GM15510 (cell line): ENCODE measurements around the gene CACNA2D4.

Source experiments
- POLR2A ChIP-seq: IDR thresholded peaks from 3 replicates; pipeline ENCODE4 v1.6.1; 2011; ENCODE audit warnings: borderline replicate concordance; ENCODE audit not compliant: insufficient read length; ENCODE audit errors: extremely low read depth

Gene CACNA2D4

DNA sequence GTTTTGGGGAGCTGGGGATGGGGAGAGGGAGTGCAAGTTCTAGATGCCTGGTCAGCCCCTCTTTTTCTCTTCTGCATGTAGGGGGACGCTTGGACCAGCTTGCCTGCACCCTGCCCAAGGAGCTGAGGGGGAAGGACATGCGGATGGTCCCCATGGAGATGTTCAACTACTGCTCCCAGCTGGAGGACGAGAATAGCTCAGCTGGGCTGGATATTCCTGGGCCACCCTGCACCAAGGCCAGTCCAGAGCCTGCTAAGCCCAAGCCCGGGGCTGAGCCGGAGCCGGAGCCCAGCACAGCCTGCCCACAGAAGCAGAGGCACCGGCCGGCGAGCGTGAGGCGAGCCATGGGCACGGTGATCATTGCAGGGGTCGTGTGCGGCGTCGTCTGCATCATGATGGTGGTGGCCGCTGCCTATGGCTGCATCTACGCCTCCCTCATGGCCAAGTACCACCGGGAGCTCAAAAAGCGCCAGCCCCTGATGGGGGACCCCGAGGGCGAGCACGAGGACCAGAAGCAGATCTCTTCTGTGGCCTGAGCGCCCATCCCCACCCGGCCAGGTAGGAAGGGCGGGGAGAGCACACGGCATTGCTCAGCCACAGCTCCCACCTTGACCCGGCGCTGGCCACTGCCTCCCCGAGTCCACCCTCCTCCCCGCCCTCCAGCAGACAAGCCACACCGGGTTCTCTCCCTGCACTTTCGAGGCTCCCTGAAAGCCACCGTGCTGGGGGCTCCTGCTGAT lies 84.1 kb downstream of the CACNA2D4 start:
- TF ChIP-seq POLR2A, result no peak

DNA sequence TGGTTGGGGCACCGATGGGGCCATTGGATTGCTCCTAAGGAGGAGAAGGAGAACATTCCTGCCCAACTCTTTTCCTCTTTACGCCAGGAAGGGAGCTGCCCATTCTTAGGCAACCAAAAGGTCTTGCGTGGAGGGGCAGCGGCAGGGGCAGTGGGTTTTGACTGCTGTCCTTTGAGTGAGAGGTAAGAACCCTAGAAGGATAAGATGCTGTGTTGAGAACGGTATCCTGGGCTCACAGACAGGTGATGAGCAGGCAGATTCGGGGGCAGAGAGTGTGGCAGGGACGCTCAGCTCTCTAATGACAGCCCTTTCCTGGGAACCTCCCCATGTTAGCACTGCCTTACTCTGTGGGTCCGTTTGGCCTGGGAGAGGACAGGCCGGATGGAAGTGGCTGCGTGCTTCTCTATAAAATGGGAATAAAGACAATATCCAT lies 84.8 kb downstream of the CACNA2D4 start:
- TF ChIP-seq POLR2A, result no peak

DNA sequence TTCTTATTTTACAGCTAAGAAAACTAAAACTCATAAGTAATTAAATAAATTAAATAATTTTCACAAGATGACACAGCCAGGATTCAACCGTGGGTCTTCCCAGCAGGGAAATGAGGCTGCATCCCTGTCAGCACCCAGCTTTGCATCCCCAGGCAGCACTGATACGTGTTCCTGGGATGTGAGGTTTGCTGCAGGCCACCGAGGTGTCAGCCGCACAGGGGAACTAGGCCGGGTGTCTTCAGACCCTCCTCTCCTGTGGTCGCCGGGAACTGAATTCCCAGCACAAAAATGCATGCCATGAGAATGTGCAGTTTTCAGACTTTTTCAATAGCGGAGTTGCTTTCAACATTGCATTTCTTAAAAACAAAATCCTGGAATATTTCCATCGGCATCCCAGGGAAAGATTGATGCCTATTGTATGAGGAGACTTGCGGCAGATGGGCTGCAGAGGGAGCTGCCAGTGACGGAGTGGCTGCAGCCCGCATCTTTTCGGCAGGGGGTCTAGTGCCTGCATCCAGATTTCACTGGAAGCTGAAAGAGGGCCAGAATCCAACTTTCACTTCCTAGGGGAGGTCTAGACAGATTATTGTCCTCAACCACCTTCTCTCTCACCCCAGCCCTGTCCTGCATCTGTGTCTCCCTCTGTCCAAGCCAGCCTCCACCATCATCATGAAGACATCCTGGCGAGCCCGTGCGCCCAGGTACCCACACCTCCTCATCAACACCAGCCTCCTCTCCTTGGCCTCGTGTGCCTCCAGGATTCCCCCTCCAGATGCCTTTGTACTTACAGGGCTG lies 85.5 kb downstream of the CACNA2D4 start:
- no peak for TF ChIP-seq POLR2A

DNA sequence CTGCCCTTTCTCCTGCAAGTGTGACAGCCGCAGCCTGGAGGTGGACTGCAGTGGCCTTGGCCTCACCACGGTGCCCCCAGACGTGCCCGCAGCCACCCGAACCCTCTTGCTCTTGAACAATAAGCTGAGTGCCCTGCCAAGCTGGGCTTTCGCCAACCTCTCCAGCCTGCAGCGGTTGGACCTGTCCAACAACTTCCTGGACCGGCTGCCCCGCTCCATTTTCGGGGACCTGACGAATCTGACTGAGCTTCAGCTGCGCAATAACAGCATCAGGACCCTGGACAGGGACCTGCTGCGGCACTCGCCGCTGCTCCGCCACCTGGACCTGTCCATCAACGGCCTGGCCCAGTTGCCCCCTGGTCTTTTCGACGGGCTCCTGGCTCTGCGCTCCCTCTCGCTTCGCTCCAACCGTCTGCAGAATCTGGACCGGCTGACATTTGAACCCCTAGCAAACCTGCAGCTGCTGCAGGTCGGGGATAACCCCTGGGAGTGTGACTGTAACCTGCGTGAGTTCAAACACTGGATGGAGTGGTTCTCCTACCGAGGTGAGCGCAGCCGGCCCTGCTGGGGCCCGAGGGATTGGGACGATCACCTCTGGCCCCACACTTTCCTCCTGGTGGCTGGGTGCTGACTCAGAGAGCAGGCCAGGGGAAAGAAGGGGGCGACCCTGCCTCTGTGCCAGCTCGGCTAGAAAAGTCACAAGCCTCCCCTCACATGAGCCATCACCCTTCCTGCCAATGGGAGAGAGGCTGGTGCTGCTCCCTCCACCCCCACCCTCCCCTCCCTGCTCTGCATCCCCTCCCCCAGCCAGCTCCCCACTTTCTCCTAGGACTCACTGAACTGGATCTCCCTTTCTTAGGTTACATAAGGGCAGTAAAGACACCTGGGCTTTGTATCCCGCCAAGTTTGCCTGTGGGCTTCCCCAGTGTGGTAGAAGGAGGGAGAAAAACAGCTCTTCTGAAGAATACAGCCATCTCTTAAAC lies 87.2 kb downstream of the CACNA2D4 start:
- no peak for TF ChIP-seq POLR2A

DNA sequence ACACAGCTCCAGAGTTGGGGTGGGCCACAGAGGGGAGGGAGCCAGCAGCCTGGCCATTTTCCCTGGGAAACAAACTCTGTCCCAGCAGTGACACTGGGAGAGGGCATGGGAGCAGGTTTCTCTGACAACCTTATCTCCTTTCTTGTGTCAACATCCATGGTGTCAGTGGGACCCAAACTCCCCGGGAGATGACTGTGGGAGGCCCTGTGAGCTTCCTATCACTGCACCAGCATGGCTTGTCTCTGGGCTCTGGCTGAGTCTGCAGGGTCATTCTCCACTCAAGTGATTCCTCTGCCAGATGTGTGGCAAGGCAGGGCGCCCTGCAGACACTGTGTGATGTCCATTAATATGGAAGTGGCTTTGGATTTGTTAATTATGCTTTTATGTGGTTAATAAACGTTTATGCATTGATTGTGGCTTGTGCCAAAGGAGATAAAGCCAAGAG lies 88.0 kb downstream of the CACNA2D4 start:
- no peak for TF ChIP-seq POLR2A

DNA sequence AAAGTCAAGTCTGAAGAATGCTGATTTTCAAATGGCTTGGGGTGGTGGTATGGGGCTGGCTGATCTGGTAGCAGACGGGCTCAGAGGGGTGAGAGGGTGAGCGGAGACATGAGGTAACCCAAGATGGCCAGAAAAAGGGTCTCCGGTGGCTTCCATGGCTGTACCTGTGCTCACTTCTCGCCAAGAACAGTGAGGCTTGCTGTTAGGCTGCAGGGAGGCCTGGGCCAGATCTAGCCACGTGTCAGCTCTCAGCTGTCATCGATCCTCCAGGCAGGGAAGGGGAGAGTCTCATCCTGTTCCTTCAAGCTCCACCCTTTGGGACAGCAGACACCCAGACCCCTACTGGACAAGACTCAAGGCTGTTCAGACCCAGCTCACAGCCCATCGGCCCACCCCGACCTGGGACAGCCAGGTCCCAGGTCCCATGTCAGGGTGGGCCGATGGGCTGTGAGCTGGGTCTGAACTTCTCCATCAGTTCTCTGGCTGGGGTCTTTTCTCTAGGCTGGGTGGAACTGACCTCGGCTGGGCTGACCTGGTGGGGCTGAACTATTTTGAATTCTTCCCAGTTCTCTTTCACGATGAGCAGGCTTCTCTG lies 89.0 kb downstream of the CACNA2D4 start:
- TF ChIP-seq POLR2A, result no peak

DNA sequence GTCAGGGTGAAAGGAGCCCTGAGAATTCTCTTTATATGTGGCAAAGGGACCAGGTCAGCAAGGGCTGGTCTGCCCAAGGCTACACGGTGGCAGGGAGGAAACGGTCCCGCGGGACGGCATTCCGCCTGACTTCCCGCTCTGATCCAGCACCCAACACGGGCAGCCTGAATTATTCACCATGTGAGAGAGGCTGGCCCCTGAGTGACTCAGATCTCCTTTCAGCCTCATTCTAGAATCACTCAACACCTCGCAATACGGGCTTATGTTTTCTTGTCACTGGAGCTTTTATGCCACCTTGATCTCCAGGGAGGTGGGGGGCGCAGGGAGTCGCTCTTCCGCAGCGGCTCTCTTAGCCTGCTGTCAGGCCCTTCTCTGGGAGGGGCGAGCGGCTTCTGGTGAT lies 89.6 kb downstream of the CACNA2D4 start:
- TF ChIP-seq POLR2A, result no peak

DNA sequence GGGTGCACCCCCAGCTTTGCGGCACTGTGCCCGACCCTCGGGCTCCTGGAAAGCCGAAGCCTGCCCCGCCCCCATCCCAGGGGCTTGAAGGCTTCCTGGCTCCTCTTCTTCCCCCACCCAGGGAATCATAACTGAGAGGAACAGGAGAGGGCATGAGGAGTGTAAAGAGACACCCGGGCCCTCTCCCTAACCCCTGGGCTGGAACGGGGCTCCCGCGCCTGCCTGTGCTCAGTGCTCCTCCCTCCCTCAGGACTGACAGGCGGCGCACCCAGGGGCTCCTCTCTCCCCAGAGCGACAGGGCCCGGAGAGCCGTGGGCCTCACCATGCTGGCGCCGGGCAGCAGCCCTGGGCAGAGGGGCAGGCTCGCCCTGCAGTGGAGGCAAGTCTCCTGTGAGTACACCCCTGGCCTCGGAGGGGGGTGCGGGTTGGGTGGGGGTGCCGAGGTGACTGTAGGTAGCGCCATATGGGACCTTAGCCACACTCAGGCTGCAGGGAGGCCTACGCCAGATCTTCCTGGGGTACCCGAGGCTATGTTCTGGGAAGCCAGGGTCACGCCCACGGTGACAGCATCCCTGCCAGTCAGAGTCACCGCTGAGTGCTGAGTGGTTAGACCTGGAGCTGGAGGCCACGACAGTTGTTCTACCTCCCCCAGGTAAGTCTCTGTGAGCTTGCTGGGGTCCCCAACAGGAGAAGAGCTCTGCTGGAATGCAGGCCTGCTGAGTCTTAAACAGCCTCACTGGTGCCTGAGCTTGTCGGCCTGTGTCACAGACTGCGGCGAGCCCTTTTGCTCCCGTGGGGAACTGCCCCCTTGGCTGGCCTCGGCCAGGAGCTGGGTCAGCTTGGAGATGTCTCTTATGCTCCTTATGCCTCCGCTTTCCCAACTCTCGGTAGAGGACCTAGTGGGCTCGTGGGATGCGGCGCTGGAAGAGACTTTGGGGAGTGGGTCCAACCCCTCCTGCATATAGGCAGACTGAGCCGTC lies 90.3 kb downstream of the CACNA2D4 start:
- no peak for TF ChIP-seq POLR2A

DNA sequence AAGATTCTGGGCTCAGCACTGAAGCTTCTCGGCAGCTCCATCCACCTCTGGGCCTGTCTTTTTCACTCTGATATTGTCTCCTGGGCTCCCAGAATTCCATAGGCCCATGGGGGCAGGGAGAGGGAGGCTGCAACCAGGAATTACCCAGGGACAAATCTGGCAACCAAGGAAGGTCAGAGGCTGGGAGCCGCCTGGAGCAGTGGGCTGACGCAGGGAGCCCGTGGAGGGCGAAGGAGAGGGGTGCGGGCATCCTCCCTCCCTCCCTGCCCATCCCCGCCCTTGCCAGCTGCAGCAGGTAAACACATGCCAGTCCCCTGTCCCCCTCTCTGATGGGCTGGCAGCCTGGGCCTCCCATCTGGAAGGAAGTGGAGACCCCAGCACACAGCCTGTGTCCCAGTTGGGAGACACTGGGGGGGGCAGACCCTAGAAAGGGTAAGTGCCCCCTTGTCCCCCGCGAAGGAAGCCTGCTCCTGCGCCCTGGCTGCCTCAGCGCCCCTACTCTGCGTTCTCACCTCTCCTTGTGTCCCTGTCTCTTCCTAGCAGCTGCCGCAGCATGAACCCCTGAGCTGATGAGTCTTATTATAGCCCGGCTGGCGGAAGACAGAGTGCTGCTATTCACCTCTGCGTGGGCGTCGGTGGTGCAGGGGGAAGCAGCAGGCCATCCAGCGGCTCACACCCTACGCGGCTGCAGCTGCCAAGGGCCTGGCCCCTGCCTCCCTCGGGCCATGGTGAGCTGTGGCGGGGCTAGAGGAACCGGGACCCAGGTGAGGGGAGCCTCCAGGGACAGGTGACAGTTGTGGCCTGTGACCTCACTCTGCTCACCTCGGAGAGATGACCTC lies 91.4 kb downstream of the CACNA2D4 start:
- no peak for TF ChIP-seq POLR2A

DNA sequence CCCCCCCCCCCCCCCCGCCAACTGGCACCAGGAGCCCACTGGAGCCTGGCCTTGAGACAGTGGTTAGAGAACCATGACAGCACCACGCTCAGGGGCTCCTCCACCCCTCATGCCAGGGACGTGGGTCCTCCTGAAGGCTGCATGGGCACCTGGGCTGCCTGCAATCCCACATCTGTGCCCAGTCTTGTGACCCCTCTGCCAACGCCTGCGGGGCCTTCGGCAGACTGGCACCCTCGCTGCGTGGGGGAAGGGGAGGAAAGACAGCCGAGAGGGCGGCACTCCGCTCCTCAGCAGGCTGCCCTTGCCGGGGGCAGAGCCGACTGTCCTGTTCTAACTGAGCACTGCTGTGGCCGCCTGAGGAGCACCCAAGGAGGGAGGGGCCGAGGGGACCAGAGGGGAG lies 92.1 kb downstream of the CACNA2D4 start:
- TF ChIP-seq POLR2A, result no peak

DNA sequence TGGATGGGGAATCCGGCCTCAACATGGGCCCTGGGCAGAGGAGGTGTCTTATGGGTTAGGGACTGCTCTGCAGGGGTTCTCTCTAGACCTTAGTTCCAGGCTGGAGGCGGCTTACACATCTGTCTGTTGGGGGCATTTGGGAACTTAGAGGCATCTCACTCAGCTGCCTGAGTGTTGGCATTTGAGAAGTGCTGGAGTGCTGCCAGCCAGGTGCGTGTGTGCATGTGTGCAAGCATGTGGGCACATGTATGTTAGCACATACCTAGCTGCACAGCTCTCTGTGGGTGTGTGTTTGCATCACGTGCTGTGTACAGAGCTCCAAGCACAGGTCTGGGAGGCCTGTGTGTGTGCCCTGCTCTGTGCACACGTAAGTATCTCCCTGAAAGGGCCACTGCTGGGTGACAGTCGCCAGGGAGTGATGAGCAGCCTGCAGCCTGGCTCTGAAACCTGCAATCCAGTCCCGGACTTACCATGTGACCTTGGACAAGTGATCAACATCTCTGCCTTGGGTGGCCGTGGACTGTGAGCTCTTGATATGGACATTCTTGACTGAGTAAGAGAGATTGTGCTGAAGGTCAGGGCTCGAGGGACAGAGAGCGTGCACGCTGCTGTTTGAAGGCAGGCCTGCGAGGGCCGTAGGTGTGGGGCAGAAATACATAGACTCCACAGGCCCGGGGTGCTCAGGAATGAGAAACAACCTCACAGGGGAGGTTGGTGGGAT lies 92.9 kb downstream of the CACNA2D4 start:
- TF ChIP-seq POLR2A, result no peak

DNA sequence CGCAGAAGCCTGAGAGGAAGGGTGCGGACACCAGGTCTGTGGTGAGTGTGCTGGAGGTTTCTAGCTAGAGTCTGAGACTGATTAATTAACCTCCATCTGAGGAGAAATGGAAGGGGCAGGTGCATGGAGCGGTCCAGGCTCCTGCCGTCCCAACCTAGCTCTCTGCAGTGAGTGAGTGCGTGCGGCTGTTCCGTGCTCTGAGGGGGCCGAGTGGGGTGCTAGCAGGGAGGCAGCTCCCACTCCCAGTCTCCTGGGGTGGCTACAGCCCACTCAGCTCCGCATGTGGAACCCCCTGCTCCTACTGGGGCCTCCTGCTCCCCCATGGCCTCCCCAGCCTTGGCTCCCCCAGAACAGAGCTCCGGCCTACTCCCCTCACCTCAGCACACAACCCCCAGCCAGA lies 95.2 kb downstream of the CACNA2D4 start:
- no peak for TF ChIP-seq POLR2A
